ENCODE data around the gene CACNA2D3.
"Not testable (repeated sequence)": the region's sequence is repeated elsewhere in the genome, so short reads cannot be mapped to it uniquely, and the experiment has no call there.

CACNA2D3 gene

GRCh38 chr3:54599716-54600115, 477.4 kb downstream of the CACNA2D3 start:
- no peak for DNase-seq

- no peak for DNase-seq
Observed at GRCh38 chr3:54600441-54601204, 478.3 kb downstream of the CACNA2D3 start.

- DNase-seq, result no peak
Observed at GRCh38 chr3:54604495-54604894, 482.1 kb downstream of the CACNA2D3 start.

GRCh38 chr3:54608041-54608440, 485.7 kb downstream of the CACNA2D3 start:
- no peak for DNase-seq

- no peak for DNase-seq
Observed at GRCh38 chr3:54619053-54619452, 496.7 kb downstream of the CACNA2D3 start.

GRCh38 chr3:54619531-54619930, 497.2 kb downstream of the CACNA2D3 start:
- DNase-seq, result no peak

GRCh38 chr3:54621184-54621583, 498.8 kb downstream of the CACNA2D3 start:
- DNase-seq, result no peak

- no peak for DNase-seq
Observed at GRCh38 chr3:54622678-54623077, 500.3 kb downstream of the CACNA2D3 start.

- DNase-seq, result no peak
Observed at GRCh38 chr3:54625805-54626787, 503.7 kb downstream of the CACNA2D3 start.

GRCh38 chr3:54628888-54629441, 506.6 kb downstream of the CACNA2D3 start:
- no peak for DNase-seq

GRCh38 chr3:54630101-54630623, 507.8 kb downstream of the CACNA2D3 start:
- DNase-seq, result no peak

GRCh38 chr3:54631001-54631400, 508.6 kb downstream of the CACNA2D3 start:
- not testable (repeated sequence) for DNase-seq

- DNase-seq, result no peak
Observed at GRCh38 chr3:54631516-54632325, 509.4 kb downstream of the CACNA2D3 start.

GRCh38 chr3:54632326-54632665, 509.9 kb downstream of the CACNA2D3 start:
- no peak for DNase-seq

GRCh38 chr3:54632834-54633233, 510.5 kb downstream of the CACNA2D3 start:
- DNase-seq, result no peak

GRCh38 chr3:54633444-54634121, 511.2 kb downstream of the CACNA2D3 start:
- no peak for DNase-seq

GRCh38 chr3:54634122-54634469, 511.7 kb downstream of the CACNA2D3 start:
- no peak for DNase-seq

GRCh38 chr3:54639790-54640372, 517.5 kb downstream of the CACNA2D3 start:
- not testable (repeated sequence) for DNase-seq

GRCh38 chr3:54641226-54642014, 519.1 kb downstream of the CACNA2D3 start:
- DNase-seq, result no peak

GRCh38 chr3:54642147-54642546, 519.8 kb downstream of the CACNA2D3 start:
- DNase-seq, result no peak

GRCh38 chr3:54647721-54648120, 525.4 kb downstream of the CACNA2D3 start:
- no peak for DNase-seq

Measured in stimulated activated CD4-positive, alpha-beta T cell treated with anti-CD3 and anti-CD28 coated beads, Interleukin-2, amount 100 ng/mL, for 48 hours (primary cell).